ACC112 (cell line): ENCODE measurements around the gene FXN.

Experiments
- H2AFZ ChIP-seq: fragments of 200-600 bp; sonication (generic); one replicate; pipeline ENCODE4 v1.6.0; 2017; ENCODE audit warnings: antibody characterized with exemption, low read length; ENCODE audit not compliant: unreplicated experiment
- H3K27ac ChIP-seq: fragments of 200-600 bp; sonication (generic); 2 replicates; pipeline ENCODE4 v1.5.1; 2014; ENCODE audit warnings: low read depth, mild to moderate bottlenecking, antibody characterized with exemption, low read length, moderate library complexity
- H3K27me3 ChIP-seq: fragments of 200-600 bp; sonication (generic); 2 replicates; pipeline ENCODE4 v1.6.1; 2014; ENCODE audit warnings: mild to moderate bottlenecking, antibody characterized with exemption, low read length, moderate library complexity, mixed read lengths; ENCODE audit not compliant: insufficient read depth
- H3K36me3 ChIP-seq: fragments of 200-600 bp; sonication (generic); 2 replicates; pipeline ENCODE4 v1.6.1; 2016; ENCODE audit warnings: mild to moderate bottlenecking, antibody characterized with exemption, low read length, moderate library complexity, mixed read lengths; ENCODE audit not compliant: insufficient read depth
- H3K4me1 ChIP-seq: fragments of 200-600 bp; sonication (generic); one replicate; pipeline ENCODE4 v1.6.1; 2016; ENCODE audit warnings: low read length, mixed read lengths; ENCODE audit not compliant: insufficient read depth, unreplicated experiment, control insufficient read depth
- H3K4me3 ChIP-seq: fragments of 200-600 bp; sonication (generic); 2 replicates; pipeline ENCODE4 v1.5.1; 2014; ENCODE audit warnings: mild to moderate bottlenecking, low read depth, low read length
- H3K79me2 ChIP-seq: fragments of 200-600 bp; sonication (generic); one replicate; pipeline ENCODE4 v1.6.0; 2016; ENCODE audit warnings: low read length; ENCODE audit not compliant: control insufficient read depth, unreplicated experiment, insufficient read depth

The FXN gene

DNA sequence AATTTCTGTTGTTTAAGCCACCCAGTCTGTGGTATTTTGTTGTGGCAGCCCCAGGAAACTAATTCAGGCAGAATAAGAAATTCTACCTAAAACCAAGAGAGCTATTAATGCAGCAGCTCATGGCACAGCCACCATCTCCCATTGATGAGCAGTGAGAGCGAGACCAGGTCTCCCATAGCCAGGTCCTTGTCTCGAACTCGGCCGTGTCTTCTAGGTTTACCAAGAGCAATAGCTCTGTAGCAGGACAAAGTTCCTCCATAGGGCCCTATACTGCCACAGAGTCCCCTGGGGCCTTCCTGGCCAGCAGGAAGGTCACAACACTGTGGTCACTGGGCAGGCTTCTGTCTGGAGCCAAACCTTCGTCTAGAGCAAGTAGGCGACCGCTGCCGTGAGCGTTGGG, 104.0 kb downstream of the FXN start:
- no peaks in the 10 kb centered on the region for H3K27me3 ChIP-seq
- no peak overlapping the region for H3K27ac ChIP-seq
- H3K79me2 ChIP-seq: no peaks in the 10 kb centered on the region
- no peaks in the 10 kb centered on the region for H3K4me1 ChIP-seq
- no peaks in the 10 kb centered on the region for H3K36me3 ChIP-seq
- H3K4me3 ChIP-seq: no peak overlapping the region
- no peak overlapping the region for H2AFZ ChIP-seq

DNA sequence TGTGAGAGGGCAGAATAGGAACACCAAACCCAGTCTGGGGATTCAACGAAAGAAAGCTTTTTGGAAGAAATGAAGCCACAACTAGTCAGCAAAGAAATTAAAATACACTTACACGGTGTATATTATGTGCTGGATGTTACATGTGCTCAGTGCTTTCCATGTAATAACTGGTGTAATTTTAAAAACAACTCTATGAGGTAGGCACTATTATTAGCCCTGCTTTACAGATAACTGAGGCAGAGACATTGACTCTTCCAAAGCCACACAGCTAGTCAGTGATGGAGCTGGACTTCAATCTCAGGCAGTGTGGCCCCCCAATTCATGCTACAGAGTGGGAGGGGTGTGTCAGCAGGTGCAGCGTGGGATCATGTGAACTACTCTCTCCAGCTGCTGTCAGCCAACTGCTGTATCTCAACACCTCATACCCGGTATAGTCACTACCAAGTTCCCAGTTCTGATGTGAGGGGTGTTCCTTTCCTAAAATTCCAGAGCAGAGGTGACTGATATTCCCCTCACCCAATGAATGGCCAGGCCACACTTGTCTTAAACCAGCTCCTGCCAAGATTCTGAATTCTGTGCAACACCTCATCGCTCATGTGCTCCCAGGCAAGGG, 104.7 kb downstream of the FXN start:
- Histone ChIP-seq H3K79me2 (no peaks in the 10 kb centered on the region), H3K4me3 (no peak overlapping the region), H3K36me3 (no peaks in the 10 kb centered on the region), H3K4me1 (no peaks in the 10 kb centered on the region), H3K27me3 (no peaks in the 10 kb centered on the region), H2AFZ (no peak overlapping the region), H3K27ac (no peak overlapping the region)

DNA sequence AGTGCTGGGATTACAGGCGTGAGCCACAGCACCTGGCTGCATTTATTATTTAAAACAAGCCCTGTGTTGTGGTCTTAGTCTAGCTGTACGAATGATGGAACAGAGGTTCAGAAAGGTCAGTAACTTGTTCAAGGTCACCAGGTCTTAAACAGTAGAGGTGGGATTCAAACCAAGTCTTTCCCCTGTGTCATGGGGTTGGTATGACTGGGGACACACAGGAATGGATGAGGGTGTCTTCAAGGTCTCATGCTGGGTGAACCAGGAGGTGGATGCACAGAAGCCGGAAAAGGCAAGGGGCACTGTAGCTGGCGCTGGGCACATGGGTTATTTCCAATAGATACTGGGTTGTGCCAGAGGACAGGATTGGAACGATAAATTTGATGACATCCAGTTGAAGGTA, 106.3 kb downstream of the FXN start:
- Histone ChIP-seq H3K36me3 (no peaks in the 10 kb centered on the region), H3K79me2 (no peaks in the 10 kb centered on the region), H3K27ac (no peak overlapping the region), H3K4me3 (no peak overlapping the region), H3K27me3 (no peaks in the 10 kb centered on the region), H2AFZ (no peak overlapping the region), H3K4me1 (no peaks in the 10 kb centered on the region)

DNA sequence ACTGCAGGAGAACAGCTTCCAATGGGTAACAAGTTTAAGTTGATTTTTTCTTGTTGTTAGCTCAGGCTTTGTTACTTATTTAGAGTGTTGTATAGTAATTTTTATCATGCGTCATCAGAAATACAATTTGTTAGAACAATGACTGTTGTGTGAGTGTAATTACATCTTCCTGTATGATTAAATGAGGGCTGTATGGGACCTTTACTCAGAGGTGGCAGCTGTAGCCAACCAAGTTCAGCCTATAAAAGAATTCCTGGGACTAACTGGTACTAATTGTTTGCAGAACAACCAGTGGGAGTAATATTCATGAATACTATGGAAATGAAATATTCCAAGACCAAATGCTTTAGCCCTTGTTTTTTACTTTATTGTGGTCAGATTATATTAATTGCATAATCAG, 107.7 kb downstream of the FXN start:
- Histone ChIP-seq H3K36me3 (no peaks in the 10 kb centered on the region), H3K4me3 (no peak overlapping the region), H3K4me1 (no peaks in the 10 kb centered on the region), H2AFZ (no peak overlapping the region), H3K27me3 (no peaks in the 10 kb centered on the region), H3K27ac (no peak overlapping the region), H3K79me2 (no peaks in the 10 kb centered on the region)

- Histone ChIP-seq H3K4me1 (peaks cover 6% of the 10 kb centered on the region), H2AFZ (no peak overlapping the region), H3K4me3 (no peak overlapping the region), H3K27ac (no peak overlapping the region), H3K79me2 (no peaks in the 10 kb centered on the region), H3K27me3 (no peaks in the 10 kb centered on the region), H3K36me3 (no peaks in the 10 kb centered on the region)
These were observed 109.7 kb downstream of the FXN start for GRCh38 chr9:69145144-69145715.

DNA sequence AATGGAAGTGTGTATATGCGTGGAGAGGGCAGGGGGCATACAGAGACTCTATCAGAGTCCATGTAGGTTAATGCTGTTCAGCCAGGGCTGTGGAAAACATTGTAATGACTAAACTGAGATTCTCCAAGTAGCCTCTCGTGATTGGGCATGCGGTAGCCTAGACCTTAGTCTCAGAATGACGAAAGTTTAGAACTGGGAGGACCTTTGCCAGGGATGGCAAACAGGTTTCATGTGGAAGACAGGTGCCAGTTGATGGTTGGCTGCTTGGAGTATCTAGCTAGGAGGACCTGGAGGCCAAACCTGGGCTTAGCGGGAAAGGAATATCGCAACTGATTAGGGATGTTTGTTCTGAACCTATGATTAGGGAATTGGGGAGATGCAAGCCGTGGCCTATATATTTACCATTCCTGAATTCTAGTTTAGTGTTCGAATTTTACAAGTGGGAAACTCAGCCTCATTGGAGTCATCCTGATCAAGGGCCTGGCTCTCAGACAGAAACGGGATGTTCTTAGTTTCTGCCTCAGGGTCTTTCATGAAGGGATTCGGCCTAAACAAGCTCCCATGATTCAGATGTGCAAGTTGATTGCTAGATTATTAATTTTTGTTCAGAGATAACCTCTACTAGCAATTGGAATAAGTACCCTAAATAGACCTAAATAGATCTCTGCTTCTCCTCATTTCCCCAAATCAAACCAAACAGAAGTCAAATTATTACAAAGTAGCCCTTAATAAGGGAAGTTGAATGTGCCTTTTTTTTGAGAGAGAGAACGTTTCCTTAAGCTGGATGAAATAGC, 111.7 kb downstream of the FXN start:
- Histone ChIP-seq H3K4me3 (no peak overlapping the region), H3K27ac (no peak overlapping the region), H3K79me2 (no peaks in the 10 kb centered on the region), H2AFZ (no peak overlapping the region), H3K27me3 (no peaks in the 10 kb centered on the region), H3K4me1 (peaks cover 6% of the 10 kb centered on the region), H3K36me3 (no peaks in the 10 kb centered on the region)

DNA sequence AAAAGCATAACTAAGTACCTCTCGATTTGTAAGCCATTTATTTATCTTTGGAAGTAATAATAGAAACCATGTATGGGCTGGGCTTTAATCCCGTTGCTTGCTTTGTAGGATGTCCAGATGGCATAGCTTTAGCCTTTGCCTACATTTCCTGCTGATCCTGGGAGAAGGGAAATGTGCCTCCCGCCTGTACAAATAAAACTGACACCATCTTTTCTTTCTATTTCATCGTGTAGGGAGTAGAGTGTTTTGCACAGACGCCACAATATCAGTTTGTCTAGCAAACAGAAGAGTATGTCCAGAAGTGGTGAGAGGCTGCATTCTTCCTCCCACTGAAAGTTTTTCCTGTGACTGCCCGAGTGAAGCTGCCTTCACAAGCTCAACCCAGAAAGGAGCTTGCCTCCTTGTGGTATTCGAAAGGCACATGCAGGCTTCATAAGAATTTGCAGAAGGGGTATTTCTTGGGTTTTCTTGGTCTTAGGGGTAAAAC, 113.8 kb downstream of the FXN start:
- Histone ChIP-seq H3K4me3 (0 out of 2 replicates have a peak overlapping the region, but pooled peaks have one; percentile 24), H3K27ac (no peak overlapping the region)

More for the DNA sequence above, 113.8 kb downstream of the FXN start:
- Histone ChIP-seq H3K27me3 (no peaks in the 10 kb centered on the region), H3K79me2 (no peaks in the 10 kb centered on the region), H3K4me1 (peaks cover 6% of the 10 kb centered on the region), H3K36me3 (no peaks in the 10 kb centered on the region), H2AFZ (peak overlapping the region; percentile 66)
